Panc1 (cell line): Measurements from ENCODE around the gene CLIP1. TPM values are rescaled to one million over a fixed set of nuclear protein-coding genes. Genes with fewer than 3 reads are reported as not detected.

Experiments used
- ATAC-seq: fragments of 200-7000 bp; cut with Tn5 transposase; 2 replicates; pipeline ENCODE4 v1.9.1; 2020; ENCODE audit warnings: mild to moderate bottlenecking, moderate library complexity
- BruUV-seq: library from RNA; stranded (reverse); fragments of 400-500 nt; replicated peaks from 2 replicates; lab custom pipeline; 2021; lab: Mats Ljungman, UMichigan
- CTCF ChIA-PET: fragments of 300-600 bp; sonication (Branson Sonifier 250); formaldehyde crosslinking; loops from one replicate; lab custom pipeline; 2022; ENCODE audit warnings: antibody characterized with exemption; lab: Charles Lee
- POLR2A ChIA-PET: fragments of 300-600 bp; sonication (Branson Sonifier 250); formaldehyde crosslinking; loops from one replicate; lab custom pipeline; 2022; ENCODE audit warnings: antibody characterized with exemption; lab: Charles Lee
- DNase-seq: peaks from one replicate; pipeline ENCODE4 v3.0.0-alpha.2; 2010; ENCODE audit warnings: low read depth, low spot score
- H3K27ac ChIP-seq: 2 replicates; pipeline ENCODE4 v1.5.1; 2011; ENCODE audit warnings: mild to moderate bottlenecking, low read length, inconsistent platforms
- H3K27me3 ChIP-seq: fragments of 200-500 bp; sonication (Bioruptor generic); 2 replicates; pipeline ENCODE4 v1.6.0; 2014; ENCODE audit warnings: low read length, inconsistent platforms; ENCODE audit not compliant: control insufficient read depth, insufficient read depth
- H3K36me3 ChIP-seq: fragments of 200-500 bp; sonication (Bioruptor generic); 2 replicates; pipeline ENCODE4 v1.5.1; 2014; ENCODE audit warnings: inconsistent platforms, mild to moderate bottlenecking, low read length, moderate library complexity; ENCODE audit not compliant: control insufficient read depth, insufficient read depth
- H3K4me1 ChIP-seq: 2 replicates; pipeline ENCODE4 v1.5.1; 2011; ENCODE audit warnings: inconsistent platforms, mild to moderate bottlenecking, low read length, moderate library complexity; ENCODE audit not compliant: control insufficient read depth, insufficient read depth
- H3K4me3 ChIP-seq, 2 experiments: 2 replicates each; pipeline ENCODE4 v1.5.1; 2011 to 2012; ENCODE audit warnings: low read depth in 2 of 2, low read length in 2 of 2, mild to moderate bottlenecking in 2 of 2, inconsistent platforms in 1 of 2, moderate library complexity in 1 of 2
- H3K9me3 ChIP-seq: fragments of 200-500 bp; sonication (Bioruptor generic); 2 replicates; pipeline ENCODE4 v1.5.1; 2014; ENCODE audit warnings: low read depth, mild to moderate bottlenecking, inconsistent platforms, low read length, moderate library complexity; ENCODE audit not compliant: control insufficient read depth, insufficient read depth
- POLR2AphosphoS5 ChIP-seq: IDR thresholded peaks from 2 replicates; pipeline ENCODE4 v1.6.1; 2012; ENCODE audit warnings: mild to moderate bottlenecking, low read depth, low read length, moderate library complexity
- SIN3A ChIP-seq: IDR thresholded peaks from 2 replicates; pipeline ENCODE4 v1.6.1; 2012; ENCODE audit warnings: low read depth, mild to moderate bottlenecking, low read length, moderate library complexity, borderline replicate concordance; ENCODE audit not compliant: insufficient read depth
- TCF7L2 ChIP-seq: IDR thresholded peaks from 2 replicates; pipeline ENCODE4 v1.6.1; 2011; ENCODE audit warnings: mild to moderate bottlenecking, low read depth, low read length, inconsistent platforms
- in situ Hi-C: cut with HindIII; loops from 2 replicates; pipeline ENCODE4 v1.10.0; 2016; ENCODE audit warnings: low sequenced_read_pairs, low pct_unique_long_range_greater_than_20kb
- intact Hi-C: fragments of 100-400 bp; cut with micrococcal nuclease; formaldehyde crosslinking; loops from one replicate; pipeline ENCODE4 v1.10.0; 2022; ENCODE audit not compliant: unreplicated experiment
- total RNA-seq: library from RNA; stranded (reverse); gene quantifications from one replicate; pipeline ENCODE4 v1.2.1, GENCODE V29; 2021; ENCODE audit not compliant: unreplicated experiment
- TF ChIP-seq, protein P1 (sequence below), 2 experiments: IDR thresholded peaks; 2 replicates each; pipeline ENCODE4 v1.6.1; 2011 to 2012; ENCODE audit warnings: low read depth in 2 of 2, control low read depth in 1 of 2, low read length in 1 of 2, mild to moderate bottlenecking in 1 of 2, moderate library complexity in 1 of 2; ENCODE audit not compliant: insufficient read depth in 1 of 2
- TF ChIP-seq, protein P2 (sequence below): fragments of 450-650 bp; IDR thresholded peaks from 2 replicates; pipeline ENCODE4 v1.5.1; 2017; ENCODE audit warnings: mild to moderate bottlenecking

Gene CLIP1
- total RNA-seq, 1 experiment from 2014 or later = 117 TPM

DNA sequence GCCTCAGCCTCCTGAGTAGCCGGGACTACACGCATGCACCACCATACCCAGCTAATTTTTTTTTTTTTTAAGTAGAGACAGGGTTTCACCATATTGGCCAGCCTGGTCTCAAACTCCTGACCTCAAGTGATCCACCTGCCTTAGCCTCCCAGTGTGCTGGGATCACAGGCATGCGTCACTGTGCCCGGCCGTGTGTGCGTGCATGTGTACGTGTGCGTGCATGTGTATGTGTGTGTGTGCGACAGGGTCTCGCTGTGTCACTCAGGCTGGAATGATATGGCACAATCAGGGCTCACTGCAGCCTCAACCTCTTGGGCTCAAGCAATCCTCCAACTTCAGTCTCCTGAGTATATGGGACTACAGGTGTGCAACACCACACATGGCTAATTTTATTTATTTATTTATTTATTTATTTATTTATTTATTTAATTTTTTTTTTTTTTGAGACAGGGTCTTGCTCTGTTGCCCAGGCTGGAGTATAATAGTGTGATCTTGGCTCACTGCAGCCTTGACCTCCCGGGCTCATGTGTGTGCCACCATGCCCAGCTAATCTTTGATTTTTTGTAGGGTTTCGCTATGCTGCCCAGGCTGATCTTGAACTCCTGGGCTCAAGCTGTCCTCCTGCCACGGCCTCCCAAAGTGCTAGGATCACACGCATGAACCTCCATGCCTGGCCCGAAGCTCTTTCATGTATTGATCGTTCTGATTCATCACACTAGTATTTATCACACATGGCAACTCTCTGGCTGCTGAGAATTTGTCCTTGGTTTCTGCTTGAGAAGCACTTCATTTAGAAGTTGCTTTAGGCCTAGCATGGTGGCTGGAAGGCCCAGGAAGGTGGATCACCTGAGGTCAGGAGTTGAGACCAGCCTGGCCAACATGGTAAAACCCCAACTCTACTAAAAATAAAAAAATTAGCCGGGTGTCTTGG, 35.9 kb upstream of the CLIP1 start:
- Histone ChIP-seq H3K4me3 (no peak overlapping the region), H3K27ac (no peak overlapping the region), H3K27me3 (no peaks in the 10 kb centered on the region), H3K36me3 (no peaks in the 10 kb centered on the region), H3K9me3 (no peaks in the 10 kb centered on the region), H3K4me1 (peaks cover 3% of the 10 kb centered on the region; the same call in 1 of the 2 replicates)
- ATAC-seq = no peak
- POLR2A ChIA-PET = interaction anchor here (0.7 kb wide), 1 partner anchor 121 kb away, joined by 8 read pairs; no protein-coding TSS in a partner anchor
- in situ Hi-C loops (no loop called here), intact Hi-C loops (no loop called here)
- no peak for DNase-seq
- BruUV-seq = no TSS peak
- TF ChIP-seq POLR2AphosphoS5 = no peak
- TF ChIP-seq TCF7L2 = no peak
- TF ChIP-seq SIN3A = no peak
- TF ChIP-seq, protein P1, sequence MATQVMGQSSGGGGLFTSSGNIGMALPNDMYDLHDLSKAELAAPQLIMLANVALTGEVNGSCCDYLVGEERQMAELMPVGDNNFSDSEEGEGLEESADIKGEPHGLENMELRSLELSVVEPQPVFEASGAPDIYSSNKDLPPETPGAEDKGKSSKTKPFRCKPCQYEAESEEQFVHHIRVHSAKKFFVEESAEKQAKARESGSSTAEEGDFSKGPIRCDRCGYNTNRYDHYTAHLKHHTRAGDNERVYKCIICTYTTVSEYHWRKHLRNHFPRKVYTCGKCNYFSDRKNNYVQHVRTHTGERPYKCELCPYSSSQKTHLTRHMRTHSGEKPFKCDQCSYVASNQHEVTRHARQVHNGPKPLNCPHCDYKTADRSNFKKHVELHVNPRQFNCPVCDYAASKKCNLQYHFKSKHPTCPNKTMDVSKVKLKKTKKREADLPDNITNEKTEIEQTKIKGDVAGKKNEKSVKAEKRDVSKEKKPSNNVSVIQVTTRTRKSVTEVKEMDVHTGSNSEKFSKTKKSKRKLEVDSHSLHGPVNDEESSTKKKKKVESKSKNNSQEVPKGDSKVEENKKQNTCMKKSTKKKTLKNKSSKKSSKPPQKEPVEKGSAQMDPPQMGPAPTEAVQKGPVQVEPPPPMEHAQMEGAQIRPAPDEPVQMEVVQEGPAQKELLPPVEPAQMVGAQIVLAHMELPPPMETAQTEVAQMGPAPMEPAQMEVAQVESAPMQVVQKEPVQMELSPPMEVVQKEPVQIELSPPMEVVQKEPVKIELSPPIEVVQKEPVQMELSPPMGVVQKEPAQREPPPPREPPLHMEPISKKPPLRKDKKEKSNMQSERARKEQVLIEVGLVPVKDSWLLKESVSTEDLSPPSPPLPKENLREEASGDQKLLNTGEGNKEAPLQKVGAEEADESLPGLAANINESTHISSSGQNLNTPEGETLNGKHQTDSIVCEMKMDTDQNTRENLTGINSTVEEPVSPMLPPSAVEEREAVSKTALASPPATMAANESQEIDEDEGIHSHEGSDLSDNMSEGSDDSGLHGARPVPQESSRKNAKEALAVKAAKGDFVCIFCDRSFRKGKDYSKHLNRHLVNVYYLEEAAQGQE (IDR thresholded peaks at IDR 0.05; ENCODE audit: insufficient read depth in 1 of 2, low read depth in 2 of 2, low read length in 1 of 2) = no peak
- TF ChIP-seq, protein P2, sequence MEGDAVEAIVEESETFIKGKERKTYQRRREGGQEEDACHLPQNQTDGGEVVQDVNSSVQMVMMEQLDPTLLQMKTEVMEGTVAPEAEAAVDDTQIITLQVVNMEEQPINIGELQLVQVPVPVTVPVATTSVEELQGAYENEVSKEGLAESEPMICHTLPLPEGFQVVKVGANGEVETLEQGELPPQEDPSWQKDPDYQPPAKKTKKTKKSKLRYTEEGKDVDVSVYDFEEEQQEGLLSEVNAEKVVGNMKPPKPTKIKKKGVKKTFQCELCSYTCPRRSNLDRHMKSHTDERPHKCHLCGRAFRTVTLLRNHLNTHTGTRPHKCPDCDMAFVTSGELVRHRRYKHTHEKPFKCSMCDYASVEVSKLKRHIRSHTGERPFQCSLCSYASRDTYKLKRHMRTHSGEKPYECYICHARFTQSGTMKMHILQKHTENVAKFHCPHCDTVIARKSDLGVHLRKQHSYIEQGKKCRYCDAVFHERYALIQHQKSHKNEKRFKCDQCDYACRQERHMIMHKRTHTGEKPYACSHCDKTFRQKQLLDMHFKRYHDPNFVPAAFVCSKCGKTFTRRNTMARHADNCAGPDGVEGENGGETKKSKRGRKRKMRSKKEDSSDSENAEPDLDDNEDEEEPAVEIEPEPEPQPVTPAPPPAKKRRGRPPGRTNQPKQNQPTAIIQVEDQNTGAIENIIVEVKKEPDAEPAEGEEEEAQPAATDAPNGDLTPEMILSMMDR = no peak
- CTCF ChIA-PET = no interaction called here

DNA sequence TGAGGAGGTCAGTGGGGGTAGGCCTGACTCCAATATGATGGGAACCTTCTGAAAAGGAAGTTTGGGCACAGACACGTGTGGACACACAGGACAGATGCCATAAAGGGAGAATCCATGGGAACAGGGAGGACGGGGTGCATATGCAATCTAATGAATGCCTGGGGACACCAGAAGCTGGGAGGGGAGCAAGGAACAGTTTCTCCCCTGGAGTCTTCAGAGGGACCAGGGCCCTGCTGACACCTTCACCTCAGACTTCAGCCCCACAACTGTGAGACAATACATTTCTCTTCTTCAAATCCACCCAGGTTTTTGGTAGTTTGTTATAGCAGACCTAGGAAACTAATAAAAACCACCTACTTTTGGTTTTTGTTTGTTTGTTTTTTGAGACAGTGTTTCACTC, 35.2 kb upstream of the CLIP1 start:
- no TSS peak for BruUV-seq
- H3K27me3 ChIP-seq = no peaks in the 10 kb centered on the region
- H3K4me1 ChIP-seq = peaks cover 3% of the 10 kb centered on the region; the same call in 1 of the 2 replicates
- CTCF ChIA-PET = no interaction called here
- H3K4me3 ChIP-seq = no peak overlapping the region
- no peak overlapping the region for H3K27ac ChIP-seq
- in situ Hi-C loops = no loop called here
- H3K36me3 ChIP-seq = no peaks in the 10 kb centered on the region
- intact Hi-C loops = no loop called here
- H3K9me3 ChIP-seq = no peaks in the 10 kb centered on the region
- DNase-seq = no peak
- POLR2A ChIA-PET = no interaction called here
- no peak for TF ChIP-seq POLR2AphosphoS5
- no peak for TF ChIP-seq SIN3A
- TF ChIP-seq, protein P2 = no peak
- TF ChIP-seq, protein P1 (IDR thresholded peaks at IDR 0.05; ENCODE audit: insufficient read depth in 1 of 2, low read depth in 2 of 2, low read length in 1 of 2) = no peak
- TF ChIP-seq TCF7L2 = no peak
- no peak for ATAC-seq
